HG03457 (cell line): ENCODE data around the gene KLK15.

Source experiments
- ATAC-seq: cut with Tn5 transposase; IDR thresholded peaks from one replicate; pipeline ENCODE4 v1.9.1; 2021; ENCODE audit warnings: moderate number of reproducible peaks; ENCODE audit not compliant: unreplicated experiment

The KLK15 gene

GRCh38 chr19:50843701-50844221 lies 10.4 kb upstream of the KLK15 start:
- no peak for ATAC-seq

DNA sequence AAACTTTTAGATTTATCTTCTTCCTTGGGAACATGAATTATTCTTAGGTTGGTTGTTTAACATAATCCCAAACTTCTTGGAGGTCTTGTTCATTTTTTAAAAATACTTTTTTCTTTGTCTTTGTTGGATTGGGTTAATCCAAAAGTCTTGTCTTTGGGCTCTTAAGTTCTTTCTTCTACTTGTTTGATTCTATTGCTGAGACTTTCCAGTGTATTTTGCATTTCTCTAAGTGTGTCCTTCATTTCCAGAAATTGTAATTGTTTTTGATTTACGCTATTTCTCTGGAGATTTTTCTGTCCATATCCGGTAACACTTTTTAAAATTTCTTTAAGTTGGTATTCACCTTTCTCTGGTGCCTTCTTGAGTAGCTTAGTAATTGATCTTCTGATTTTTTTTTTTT lies 9.8 kb upstream of the KLK15 start:
- no peak for ATAC-seq

DNA sequence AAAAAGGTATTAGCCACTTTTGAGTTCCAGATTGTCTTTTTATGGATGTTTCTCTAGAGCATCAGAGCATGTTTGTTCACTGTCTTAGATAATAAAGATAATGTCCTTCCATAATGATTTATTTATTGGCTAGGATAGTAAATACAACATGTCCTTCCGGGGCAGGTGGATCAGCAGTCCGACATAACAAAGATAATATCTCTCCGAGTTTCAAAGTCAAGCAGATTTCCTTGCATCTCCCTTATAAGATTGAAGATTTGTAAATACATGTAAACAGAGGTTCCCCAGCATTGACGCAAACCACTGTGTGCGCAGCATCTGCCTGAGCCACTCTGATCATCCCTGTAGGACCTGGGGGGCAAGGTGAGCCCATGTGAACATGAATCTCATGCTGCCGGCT lies 8.8 kb upstream of the KLK15 start:
- ATAC-seq: no peak

- no peak for ATAC-seq
These were observed 6.6 kb upstream of the KLK15 start for GRCh38 chr19:50839712-50840655.

- no peak for ATAC-seq
These were observed 4.9 kb upstream of the KLK15 start for GRCh38 chr19:50838239-50838638.

- ATAC-seq: no peak
These were observed 3.9 kb upstream of the KLK15 start for GRCh38 chr19:50837300-50837699.

DNA sequence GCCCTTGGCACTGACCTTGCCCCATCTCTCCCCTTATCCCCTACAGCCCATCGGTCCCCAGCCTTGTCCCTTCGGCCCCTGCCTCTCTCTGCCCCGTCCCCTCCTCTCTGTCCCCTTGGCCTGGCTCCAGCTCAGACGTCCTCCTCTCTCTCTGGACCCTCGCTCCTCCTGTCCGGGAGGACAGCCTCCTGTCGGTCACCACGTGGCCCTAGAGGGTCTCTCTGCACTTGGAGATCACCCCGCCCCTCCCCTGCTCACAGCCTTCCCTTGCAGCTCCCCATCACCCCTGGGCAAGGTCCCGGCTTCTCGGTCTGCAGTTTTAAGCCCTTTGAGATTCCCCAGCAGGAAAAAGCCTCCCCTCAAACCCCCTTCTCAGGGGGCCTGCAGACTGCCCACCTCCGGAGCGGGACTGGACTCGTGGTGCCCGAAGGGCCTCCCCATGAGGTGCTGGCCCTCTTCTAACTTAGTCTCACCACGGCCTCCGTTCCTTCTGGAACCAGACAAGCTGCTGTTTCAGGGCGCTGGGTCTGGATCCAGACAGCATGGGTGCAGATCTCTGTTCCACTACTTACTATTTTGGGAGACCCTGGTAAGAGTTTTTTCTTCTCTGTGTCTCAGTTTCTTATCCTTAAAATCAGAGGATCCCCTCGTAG lies 3.3 kb upstream of the KLK15 start:
- ATAC-seq: no peak

DNA sequence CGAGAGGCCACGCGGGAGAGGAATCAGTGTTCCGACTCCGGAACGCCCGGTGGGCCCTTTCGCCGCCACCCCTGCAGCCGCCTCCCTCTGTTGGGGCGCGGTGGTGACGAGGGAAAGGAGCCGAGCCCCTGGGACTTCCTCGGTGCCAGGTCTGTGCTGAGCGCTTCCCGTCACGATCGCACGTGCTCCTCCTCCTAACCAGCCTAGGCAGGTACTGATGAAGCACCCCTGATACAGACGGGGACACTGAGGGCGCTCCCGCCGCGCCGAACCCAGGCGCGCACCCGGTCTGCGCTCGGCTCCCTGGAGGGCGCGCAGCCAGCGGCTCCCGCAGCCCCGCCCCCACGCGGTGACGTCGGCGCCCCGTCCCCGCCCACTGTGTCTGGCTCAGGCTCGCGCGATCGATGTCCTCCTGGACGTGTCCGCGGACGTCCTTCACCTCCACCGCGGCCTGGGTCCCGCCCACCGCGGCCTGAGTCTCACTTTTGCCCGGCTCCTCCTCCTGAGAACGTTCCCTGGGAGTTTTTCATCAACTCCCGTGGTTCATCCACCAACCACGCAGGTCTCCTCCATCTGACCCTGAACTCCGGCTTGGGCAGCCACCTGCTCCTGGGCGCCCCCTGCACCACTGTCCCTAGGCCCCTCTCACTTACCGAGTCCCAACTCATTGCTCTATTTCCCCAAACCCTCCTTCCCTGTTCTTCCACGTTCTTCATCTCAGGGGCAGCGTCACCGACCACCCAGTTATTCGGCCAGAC lies 2.6 kb upstream of the KLK15 start:
- no peak for ATAC-seq

DNA sequence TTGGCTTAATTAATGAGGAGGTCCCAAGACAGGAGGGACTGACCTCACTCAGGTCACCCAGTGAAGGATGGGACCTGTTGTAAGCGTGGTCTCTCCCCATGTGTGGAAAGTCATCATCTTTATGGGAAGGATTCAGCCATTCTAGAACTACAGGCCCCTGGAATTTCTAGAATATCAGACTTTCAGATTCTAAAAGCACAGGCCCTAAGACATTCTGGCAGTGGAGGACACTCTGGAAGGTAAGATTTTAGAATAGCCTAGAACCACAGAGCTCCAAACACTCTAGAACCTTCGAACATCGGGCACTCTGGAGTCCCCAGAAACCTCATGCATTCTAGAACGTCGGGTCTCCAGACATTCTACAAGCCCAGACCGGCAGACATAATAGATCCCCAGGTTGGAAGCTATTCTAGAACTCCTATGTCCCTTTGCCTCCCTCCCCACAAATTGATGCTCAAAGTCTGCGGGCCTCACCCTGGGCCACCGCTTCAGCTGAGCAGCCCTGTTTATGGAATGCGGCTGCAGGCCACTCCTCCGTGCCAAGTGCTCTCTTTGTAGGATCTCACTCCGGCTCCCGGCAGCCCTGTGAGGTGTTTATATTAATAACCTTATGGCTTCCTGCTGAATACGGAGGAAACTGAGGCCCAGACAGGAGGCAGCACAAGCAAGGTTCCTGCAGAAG lies 1.9 kb upstream of the KLK15 start:
- ATAC-seq: no peak

DNA sequence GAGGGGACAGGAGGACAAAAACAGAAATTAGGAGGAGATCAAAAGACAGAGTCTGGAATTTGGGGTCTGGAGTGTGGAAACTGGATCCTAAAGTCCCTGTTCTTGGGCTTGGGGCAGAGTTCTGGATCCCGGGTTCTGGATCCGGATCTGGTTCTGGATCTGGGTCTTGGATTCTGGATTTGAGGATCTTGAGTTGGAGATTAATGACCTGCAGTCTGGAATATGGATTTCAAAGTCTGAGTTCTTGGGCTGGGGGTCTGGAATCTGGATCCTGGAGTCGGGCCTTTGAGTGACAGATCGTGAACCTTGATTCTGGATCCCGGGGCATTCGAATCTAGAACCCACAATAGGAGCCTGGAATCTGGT lies 411 bp upstream of the KLK15 start:
- no peak for ATAC-seq

DNA sequence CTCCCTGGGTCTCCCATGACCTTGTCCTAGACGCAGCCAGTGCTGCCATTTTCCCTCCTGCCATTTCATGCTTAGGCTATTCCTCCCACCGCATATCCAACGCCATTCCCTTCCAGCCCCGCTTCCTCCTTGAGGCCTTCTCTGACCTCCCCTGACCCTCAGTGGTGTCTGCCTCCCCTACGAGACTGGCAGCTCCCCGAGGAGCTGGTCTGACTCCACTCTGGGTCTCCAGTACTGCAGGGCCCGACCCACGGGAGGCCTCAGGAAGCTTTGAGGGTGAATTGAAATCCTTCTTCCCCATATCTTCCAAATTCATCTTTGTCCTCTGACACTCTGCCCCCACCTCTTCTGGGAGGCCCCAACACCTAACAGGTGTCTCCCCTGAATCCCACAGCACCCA lies 708 bp downstream of the KLK15 start:
- no peak for ATAC-seq

DNA sequence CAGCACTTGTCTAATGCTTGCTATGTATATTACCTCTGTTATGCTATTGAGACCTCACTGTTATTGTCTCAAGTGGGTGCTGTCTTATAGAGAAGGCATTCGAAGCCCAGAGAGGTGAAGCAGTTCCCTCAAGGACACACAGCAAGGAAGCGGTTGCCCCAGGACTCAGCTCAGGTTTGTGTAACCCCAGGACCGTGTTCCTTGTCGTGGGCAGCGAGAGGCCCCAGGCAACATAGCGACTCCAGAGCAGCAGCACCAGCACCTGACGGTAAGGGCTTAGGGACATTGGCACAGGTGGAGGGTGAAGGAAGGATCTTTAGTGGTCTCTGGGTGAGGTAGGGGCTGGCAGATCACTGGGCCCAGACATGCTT lies 2.4 kb downstream of the KLK15 start:
- no peak for ATAC-seq

DNA sequence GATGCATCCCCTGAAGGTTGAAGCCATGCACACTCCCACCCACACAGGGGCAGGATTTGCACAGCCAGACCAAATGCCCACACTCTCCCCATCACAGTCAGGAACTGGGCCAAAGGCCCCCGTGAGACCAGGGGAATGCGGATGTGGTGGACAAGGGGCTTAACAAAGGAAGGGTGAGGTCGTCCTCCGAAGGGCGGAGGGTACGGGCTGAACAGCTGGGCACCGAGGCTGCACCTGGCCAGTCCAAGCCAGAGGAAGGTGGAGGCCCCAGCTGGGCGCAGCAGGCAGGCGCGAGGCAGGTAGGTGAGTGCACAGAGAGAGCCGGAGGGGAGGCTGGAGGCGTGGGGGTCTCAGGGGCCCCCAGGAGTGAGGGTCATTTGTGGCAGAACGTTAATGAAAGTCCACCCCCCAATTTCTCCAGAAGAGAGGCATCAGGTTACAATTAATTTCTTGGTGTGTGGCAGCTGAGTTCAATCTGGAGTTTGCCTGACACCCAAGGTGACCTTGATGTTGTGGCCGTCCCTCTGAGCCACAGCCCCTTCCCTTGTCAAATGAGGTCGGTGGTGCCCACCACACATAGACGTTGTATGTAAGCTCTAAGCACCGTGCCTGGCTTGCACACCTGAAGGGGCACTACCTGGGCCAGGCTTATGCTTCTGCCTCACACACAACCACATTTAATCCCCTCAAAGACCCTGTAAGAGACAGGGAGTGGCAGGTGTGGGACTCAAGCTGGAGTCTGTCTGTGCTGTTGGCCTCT lies 2.9 kb downstream of the KLK15 start:
- no peak for ATAC-seq

- ATAC-seq: no peak
These were observed 3.6 kb downstream of the KLK15 start for GRCh38 chr19:50829801-50830200.

- no peak for ATAC-seq
These were observed 5.9 kb downstream of the KLK15 start for GRCh38 chr19:50827476-50827875.

GRCh38 chr19:50826492-50827240 lies 6.7 kb downstream of the KLK15 start:
- ATAC-seq: no peak

DNA sequence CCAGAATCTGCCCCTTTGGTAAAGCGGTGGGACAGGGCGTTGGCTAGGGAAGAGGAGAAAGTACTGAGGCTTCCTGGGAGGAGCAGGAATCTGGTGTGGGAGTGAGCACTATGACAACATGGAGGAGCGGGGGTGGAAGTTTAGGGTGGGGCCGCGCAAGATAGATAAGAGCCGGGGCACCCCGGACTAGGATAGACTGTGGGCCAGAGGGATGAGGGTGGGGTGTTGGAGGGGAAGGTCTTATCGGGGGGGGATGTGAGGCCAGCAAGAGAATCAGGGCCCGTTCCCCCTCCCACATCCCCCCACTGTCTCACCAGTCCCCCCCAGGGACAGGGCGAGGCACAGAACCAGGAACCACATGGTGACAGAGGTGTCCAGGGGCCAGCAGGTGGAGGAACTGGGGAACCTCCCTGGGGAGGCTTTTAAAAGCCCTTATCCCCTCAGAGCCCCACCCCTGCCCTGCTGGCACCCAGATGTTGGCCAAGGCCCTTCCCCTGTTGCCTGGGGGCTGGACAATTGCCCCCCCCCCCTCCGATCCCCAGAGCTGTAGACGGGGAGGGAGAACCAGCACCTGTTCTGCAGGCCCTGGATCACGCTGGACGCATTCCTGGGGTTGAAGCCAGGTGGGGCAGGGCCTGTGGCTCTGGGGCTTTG lies 9.9 kb downstream of the KLK15 start, which contains the start of gene KLK1:
Gene KLK1 (minus strand): TSS at position 399 of the 654 bp plus-strand sequence. CDS start 39 bp downstream, at position 360.
- ATAC-seq: no peak

GRCh38 chr19:50822661-50823208 lies 10.6 kb downstream of the KLK15 start:
- ATAC-seq: no peak

DNA sequence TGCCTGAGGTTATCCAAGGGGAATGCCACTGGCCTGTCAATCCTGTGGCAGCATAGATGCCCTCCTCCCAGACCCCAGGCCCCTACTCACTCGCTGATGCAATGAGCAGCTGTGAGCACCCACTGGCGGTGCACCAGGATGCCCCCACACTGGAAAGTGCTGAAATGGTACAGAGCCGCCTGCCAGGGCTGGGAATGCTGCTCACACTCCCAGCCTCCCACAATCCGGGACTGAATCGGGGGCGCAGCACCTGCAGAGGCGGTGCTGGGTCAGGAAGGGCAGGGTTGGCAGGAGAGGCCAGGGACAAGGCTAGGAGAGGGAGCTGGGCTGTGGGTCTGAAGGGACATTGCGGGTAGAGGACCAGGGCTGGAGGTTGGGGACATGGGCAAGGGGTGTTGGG lies 11.8 kb downstream of the KLK15 start:
- ATAC-seq: no peak
